SU-DHL-6 (cell line): Measurements from ENCODE around the gene MYH6.

Experiments used
- H2AFZ ChIP-seq: fragments of 200-600 bp; sonication (generic); 2 replicates; pipeline ENCODE4 v1.6.1; 2014; ENCODE audit warnings: low read depth, mild to moderate bottlenecking, moderate library complexity, mixed read lengths, antibody characterized with exemption, low read length; ENCODE audit not compliant: severe bottlenecking
- H3F3A ChIP-seq: fragments of 200-600 bp; shearing (Covaris generic); 2 replicates; pipeline ENCODE4 v1.6.0; 2016; ENCODE audit warnings: antibody characterized with exemption, mild to moderate bottlenecking; ENCODE audit not compliant: insufficient read depth
- H3K27ac ChIP-seq: fragments of 200-600 bp; sonication (generic); 2 replicates; pipeline ENCODE4 v1.5.1; 2016; ENCODE audit warnings: low read depth, mild to moderate bottlenecking, low read length, moderate library complexity, mixed read lengths
- H3K27me3 ChIP-seq: fragments of 200-600 bp; sonication (generic), shearing (Covaris generic); 2 replicates; pipeline ENCODE4 v1.6.0; 2014; ENCODE audit warnings: mild to moderate bottlenecking, low read length
- H3K36me3 ChIP-seq: fragments of 200-600 bp; sonication (generic); 2 replicates; pipeline ENCODE4 v1.6.1; 2014; ENCODE audit warnings: mild to moderate bottlenecking, low read length, mixed read lengths
- H3K4me2 ChIP-seq: fragments of 300-600, 200-600 bp; shearing (Covaris generic), sonication (generic); 2 replicates; pipeline ENCODE4 v1.6.0; 2014; ENCODE audit warnings: low read length, low read depth, mild to moderate bottlenecking; ENCODE audit not compliant: poor library complexity, severe bottlenecking
- H3K4me3 ChIP-seq: fragments of 200-600 bp; sonication (generic); 2 replicates; pipeline ENCODE4 v1.5.1; 2014; ENCODE audit warnings: antibody characterized with exemption, low read length, mild to moderate bottlenecking, mixed read lengths; ENCODE audit not compliant: insufficient read depth, poor library complexity, severe bottlenecking
- H3K79me2 ChIP-seq: fragments of 200-600 bp; sonication (generic); 2 replicates; pipeline ENCODE4 v1.6.1; 2014; ENCODE audit warnings: mild to moderate bottlenecking, low read length, moderate library complexity; ENCODE audit not compliant: insufficient read depth
- H3K9ac ChIP-seq: fragments of 200-600 bp; sonication (generic); 2 replicates; pipeline ENCODE4 v1.7.0; 2014; ENCODE audit warnings: mild to moderate bottlenecking, low read length
- H3K9me2 ChIP-seq: fragments of 200-600 bp; sonication (generic); replicated peaks from 2 replicates; pipeline ENCODE4 v1.6.1; 2014; ENCODE audit warnings: low read length; ENCODE audit not compliant: insufficient read depth
- H3K9me3 ChIP-seq: fragments of 200-600 bp; sonication (generic); 2 replicates; pipeline ENCODE4 v1.6.1; 2014; ENCODE audit warnings: low read length, mixed read lengths; ENCODE audit not compliant: insufficient read depth
- H4K20me1 ChIP-seq: fragments of 200-600 bp; sonication (generic); 2 replicates; pipeline ENCODE4 v1.6.1; 2014; ENCODE audit warnings: low read depth, mild to moderate bottlenecking, antibody characterized with exemption, low read length, moderate library complexity, mixed read lengths
- CTCF ChIP-seq: fragments of 200-600 bp; sonication (generic); IDR thresholded peaks from one replicate; pipeline ENCODE4 v1.5.1; 2017; ENCODE audit warnings: antibody characterized with exemption, mild to moderate bottlenecking, low read length, moderate library complexity; ENCODE audit not compliant: insufficient read depth, poor library complexity, severe bottlenecking
- EZH2phosphoT487 ChIP-seq: fragments of 200-600 bp; sonication (generic), shearing (Covaris generic); conservative IDR thresholded peaks from 2 replicates; pipeline ENCODE4 v1.6.1; 2018; ENCODE audit warnings: mild to moderate bottlenecking, antibody characterized with exemption, low read length, moderate library complexity, mixed read lengths

The MYH6 gene

GRCh38 chr14:23414906-23415820 lies 7.1 kb upstream of the MYH6 start:
- no peaks in the 10 kb centered on the region for H4K20me1 ChIP-seq
- H3K27me3 ChIP-seq = no peaks in the 10 kb centered on the region
- H2AFZ ChIP-seq = no peak overlapping the region
- no peaks in the 10 kb centered on the region for H3F3A ChIP-seq
- TF ChIP-seq CTCF = no peak
- no peak for TF ChIP-seq EZH2phosphoT487
- no peak overlapping the region for H3K4me2 ChIP-seq
- no peak overlapping the region for H3K9ac ChIP-seq
- no peaks in the 10 kb centered on the region for H3K36me3 ChIP-seq
- no peak overlapping the region for H3K4me3 ChIP-seq
- H3K79me2 ChIP-seq = no peaks in the 10 kb centered on the region
- no peaks in the 10 kb centered on the region for H3K9me2 ChIP-seq
- no peak overlapping the region for H3K27ac ChIP-seq
- H3K9me3 ChIP-seq = no peaks in the 10 kb centered on the region

GRCh38 chr14:23414254-23414653 lies 6.2 kb upstream of the MYH6 start:
- Histone ChIP-seq H3K27me3 (no peaks in the 10 kb centered on the region), H2AFZ (no peak overlapping the region), H3K4me3 (no peak overlapping the region), H3K9me2 (no peaks in the 10 kb centered on the region), H3K36me3 (no peaks in the 10 kb centered on the region), H3K9me3 (no peaks in the 10 kb centered on the region), H4K20me1 (no peaks in the 10 kb centered on the region), H3K4me2 (no peak overlapping the region), H3K9ac (no peak overlapping the region), H3K27ac (no peak overlapping the region), H3F3A (no peaks in the 10 kb centered on the region), H3K79me2 (no peaks in the 10 kb centered on the region)
- no peak for TF ChIP-seq EZH2phosphoT487
- TF ChIP-seq CTCF = no peak

- no peak overlapping the region for H3K27ac ChIP-seq
- no peaks in the 10 kb centered on the region for H3K79me2 ChIP-seq
- no peaks in the 10 kb centered on the region for H3K27me3 ChIP-seq
- no peak overlapping the region for H3K4me2 ChIP-seq
- H2AFZ ChIP-seq = no peak overlapping the region
- no peaks in the 10 kb centered on the region for H3F3A ChIP-seq
- no peaks in the 10 kb centered on the region for H3K36me3 ChIP-seq
- no peak overlapping the region for H3K9ac ChIP-seq
- no peaks in the 10 kb centered on the region for H3K9me2 ChIP-seq
- no peak for TF ChIP-seq CTCF
- no peak for TF ChIP-seq EZH2phosphoT487
- H3K4me3 ChIP-seq = no peak overlapping the region
- no peaks in the 10 kb centered on the region for H4K20me1 ChIP-seq
- H3K9me3 ChIP-seq = no peaks in the 10 kb centered on the region
Observed at GRCh38 chr14:23413681-23414080, 5.6 kb upstream of the MYH6 start.
